Transverse colon (tissue), 4 donors: ENCODE data around the gene ONECUT3. TPM values are rescaled to one million over a fixed set of nuclear protein-coding genes. Genes with fewer than 3 reads are reported as not detected.

Source experiments
- DNase-seq: peaks from one replicate; pipeline ENCODE4 v3.0.0-alpha.2; 2019
- H3K27ac ChIP-seq, 4 donors: fragments of 200-600 bp; sonication (generic); 2 replicates each; pipeline ENCODE4 v1.5.1; 2016 to 2018; ENCODE audit warnings: inconsistent platforms in 4 of 4
- H3K27me3 ChIP-seq: fragments of 200-600 bp; sonication (generic); 2 replicates; pipeline ENCODE4 v1.5.1; 2017; ENCODE audit warnings: inconsistent platforms
- H3K36me3 ChIP-seq, 4 donors: fragments of 200-600 bp; sonication (generic); 2 replicates each; pipeline ENCODE4 v1.5.1; 2017 to 2019; ENCODE audit warnings: inconsistent platforms in 4 of 4
- H3K4me1 ChIP-seq, 4 donors: fragments of 200-600 bp; sonication (generic); 2 replicates each; pipeline ENCODE4 v1.5.1; 2017 to 2020; ENCODE audit warnings: inconsistent platforms in 4 of 4
- H3K4me3 ChIP-seq, 4 donors: fragments of 200-600 bp; sonication (generic); 1 replicate in 1 of 4; 2 replicates in 3 of 4; pipeline versions ENCODE4 v1.5.1 to v1.6.1; 2017 to 2019; ENCODE audit warnings: inconsistent platforms in 4 of 4
- H3K9me3 ChIP-seq, 2 donors: fragments of 200-600 bp; sonication (generic); 2 replicates each; pipeline ENCODE4 v1.5.1; 2017 to 2019; ENCODE audit warnings: inconsistent platforms in 2 of 2
- CTCF ChIP-seq, 5 experiments: fragments of 200-600 bp in 3 of 5; fragments of 450-650 bp in 2 of 5; sonication (generic) in 3 of 5; IDR thresholded peaks; 1 replicate in 2 of 5; 2 replicates in 3 of 5; pipeline ENCODE4 v1.5.1; 2016 to 2017; ENCODE audit warnings: antibody characterized with exemption in 5 of 5, inconsistent platforms in 3 of 5, mild to moderate bottlenecking in 2 of 5, moderate library complexity in 1 of 5
- EP300 ChIP-seq: sonication (generic); formaldehyde crosslinking; IDR thresholded peaks from one replicate; pipeline ENCODE4 v1.6.1; 2017; ENCODE audit warnings: antibody characterized with exemption, low read depth
- POLR2A ChIP-seq: fragments of 450-650 bp; IDR thresholded peaks from one replicate; pipeline ENCODE4 v1.6.1; 2016; ENCODE audit warnings: antibody characterized with exemption, mild to moderate bottlenecking, moderate library complexity
- POLR2AphosphoS5 ChIP-seq, 3 donors: sonication (generic); formaldehyde crosslinking; IDR thresholded peaks; one replicate each; pipeline ENCODE4 v1.6.1; 2016; ENCODE audit warnings: antibody characterized with exemption in 3 of 3
- WGBS, 2 donors: methylation state at CpG; one replicate each; pipeline ENCODE4 v1.1.5; 2018; ENCODE audit warnings: low coverage in 1 of 2; 5-methylcytosine and 5-hydroxymethylcytosine counted together
- in situ Hi-C, 4 donors: fragments of 200-750 bp; cut with MboI; loops; one replicate each; pipeline versions ENCODE4 v1.15.0 to v1.15.1; 2017; ENCODE audit warnings: low sequenced_read_pairs in 3 of 4, low pct_ligation_motif_present in 1 of 4, low pct_unique_long_range_greater_than_20kb in 1 of 4
- intact Hi-C: fragments of 100-400 bp; cut with DNase I; formaldehyde crosslinking; loops from one replicate; pipeline ENCODE4 v1.15.1; 2023; ENCODE audit warnings: low total_unique reads
- total RNA-seq, 4 donors: library from RNA; depleted of rRNA; stranded (reverse); fragments of >200 nt; gene quantifications; one replicate each; pipeline ENCODE4 v1.1.0, GENCODE V29; 2016

The ONECUT3 gene
- total RNA-seq, 4 donors from 2014 or later, result not detected

DNA sequence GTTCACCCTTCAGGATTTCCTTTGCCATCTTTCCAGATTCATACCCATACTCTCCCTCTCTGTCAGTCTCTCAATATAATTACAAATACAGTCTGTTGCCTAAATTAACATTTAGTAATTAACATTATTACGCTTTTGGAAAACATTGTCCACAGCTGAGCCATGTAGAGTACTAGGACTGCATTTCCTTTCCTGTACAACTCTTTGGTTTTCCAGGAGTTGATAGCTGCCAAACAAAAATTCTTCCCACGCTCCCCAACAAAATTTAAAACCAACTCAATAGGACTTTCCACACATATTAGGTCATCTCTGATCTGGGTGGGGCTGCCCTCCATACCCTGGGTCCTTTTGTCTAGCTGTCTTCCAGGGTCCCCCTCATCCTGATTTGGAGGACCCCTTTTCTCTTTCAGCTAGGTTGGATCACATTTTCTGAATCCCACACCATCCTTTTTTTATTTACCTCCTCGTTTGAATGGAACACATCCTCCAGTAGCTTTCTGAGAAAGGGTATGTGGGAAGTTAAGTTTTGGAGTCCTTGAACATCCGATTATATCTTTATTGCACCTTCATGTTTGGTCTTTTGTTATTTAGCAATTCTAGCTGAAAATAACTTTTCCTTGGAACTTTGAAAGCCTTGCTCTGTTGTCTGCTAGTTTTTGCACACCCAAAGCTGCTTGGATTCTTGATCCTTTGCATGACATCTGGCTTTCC, 17.7 kb downstream of the ONECUT3 start:
- no peaks in the 10 kb centered on the region for H3K4me1 ChIP-seq
- no peaks in the 10 kb centered on the region for H3K36me3 ChIP-seq
- DNase-seq, result no peak
- intact Hi-C loops (no loop called here), in situ Hi-C loops (no loop called here)
- 83 to 100% methylated on average over 2 to 4 of the region's 4 CpGs for WGBS, 2 donors
- no peak for TF ChIP-seq POLR2A
- no peak for TF ChIP-seq CTCF (IDR thresholded peaks at IDR 0.05)
- TF ChIP-seq POLR2AphosphoS5 (IDR thresholded peaks at IDR 0.05), result no peak
- no peak for TF ChIP-seq EP300
- no peak overlapping the region for H3K27ac ChIP-seq
- peaks cover 100% of the 10 kb centered on the region for H3K27me3 ChIP-seq
- peaks cover 13 to 14% of the 10 kb centered on the region in 2 donors for H3K9me3 ChIP-seq
- no peak overlapping the region for H3K4me3 ChIP-seq

GRCh38 chr19:1773184-1773583, 19.9 kb downstream of the ONECUT3 start:
- Histone ChIP-seq H3K36me3 (no peaks in the 10 kb centered on the region), H3K27me3 (peaks cover 98% of the 10 kb centered on the region), H3K9me3 (peaks cover 13 to 14% of the 10 kb centered on the region in 2 donors), H3K4me1 (no peaks in the 10 kb centered on the region), H3K4me3 (no peak overlapping the region), H3K27ac (no peak overlapping the region)
- DNase-seq, result no peak
- intact Hi-C loops, result no loop called here
- TF ChIP-seq POLR2A, result no peak
- no peak for TF ChIP-seq CTCF (IDR thresholded peaks at IDR 0.05)
- no peak for TF ChIP-seq POLR2AphosphoS5 (IDR thresholded peaks at IDR 0.05)
- no peak for TF ChIP-seq EP300
- in situ Hi-C loops, result no loop called here
- 44 to 60% methylated on average over 4 to 8 of the region's 8 CpGs for WGBS, 2 donors

DNA sequence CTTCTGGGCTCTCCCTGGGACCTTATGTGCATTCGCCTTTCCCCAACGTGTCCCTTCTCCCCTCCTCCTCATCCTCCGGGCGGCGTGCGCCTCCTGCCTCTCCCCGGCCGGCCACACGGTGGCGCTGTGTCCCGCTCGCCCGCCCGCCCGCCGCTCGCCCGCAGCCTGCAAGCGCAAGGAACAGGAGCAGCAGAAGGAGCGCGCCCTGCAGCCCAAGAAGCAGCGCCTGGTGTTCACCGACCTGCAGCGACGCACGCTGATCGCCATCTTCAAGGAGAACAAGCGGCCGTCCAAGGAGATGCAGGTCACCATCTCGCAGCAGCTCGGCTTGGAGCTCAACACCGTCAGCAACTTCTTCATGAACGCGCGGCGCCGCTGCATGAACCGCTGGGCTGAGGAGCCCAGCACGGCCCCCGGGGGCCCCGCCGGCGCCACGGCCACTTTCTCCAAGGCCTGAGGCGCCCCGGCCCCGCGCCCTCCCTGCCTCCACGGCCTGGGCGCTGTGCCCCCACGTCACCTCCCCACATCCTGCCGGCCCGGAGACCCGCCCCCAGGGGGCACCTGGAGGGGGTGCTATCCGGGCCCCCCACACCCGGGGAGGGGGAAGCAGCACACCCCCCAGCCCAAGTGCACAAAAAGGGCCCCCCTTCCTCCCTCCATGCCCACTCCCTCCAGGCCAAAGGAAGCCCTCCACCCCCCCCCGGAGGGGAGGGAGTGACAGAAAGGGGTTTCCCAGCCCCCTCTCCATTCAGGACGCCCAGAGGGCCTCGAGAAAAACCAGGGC, 21.9 kb downstream of the ONECUT3 start:
- intact Hi-C loops, result no loop called here
- TF ChIP-seq POLR2AphosphoS5 (IDR thresholded peaks at IDR 0.05), result no peak
- TF ChIP-seq CTCF (IDR thresholded peaks at IDR 0.05), result peak; percentile 11 to 43 (median 40)
- 31% methylated on average over 45 of the region's 59 CpGs; no CpG with 5 or more reads in 1 of the 2 donors for WGBS, 2 donors
- Histone ChIP-seq H3K4me1 (no peaks in the 10 kb centered on the region), H3K9me3 (peaks cover 13 to 14% of the 10 kb centered on the region in 2 donors), H3K4me3 (no peak overlapping the region), H3K27ac (no peak overlapping the region), H3K36me3 (no peaks in the 10 kb centered on the region), H3K27me3 (peaks cover 98% of the 10 kb centered on the region)
- in situ Hi-C loops, result loop anchor here in 3 of 4 donors (25.0 kb wide), 1 partner anchor 238 kb away; no protein-coding TSS in a partner anchor
- no peak for DNase-seq

DNA sequence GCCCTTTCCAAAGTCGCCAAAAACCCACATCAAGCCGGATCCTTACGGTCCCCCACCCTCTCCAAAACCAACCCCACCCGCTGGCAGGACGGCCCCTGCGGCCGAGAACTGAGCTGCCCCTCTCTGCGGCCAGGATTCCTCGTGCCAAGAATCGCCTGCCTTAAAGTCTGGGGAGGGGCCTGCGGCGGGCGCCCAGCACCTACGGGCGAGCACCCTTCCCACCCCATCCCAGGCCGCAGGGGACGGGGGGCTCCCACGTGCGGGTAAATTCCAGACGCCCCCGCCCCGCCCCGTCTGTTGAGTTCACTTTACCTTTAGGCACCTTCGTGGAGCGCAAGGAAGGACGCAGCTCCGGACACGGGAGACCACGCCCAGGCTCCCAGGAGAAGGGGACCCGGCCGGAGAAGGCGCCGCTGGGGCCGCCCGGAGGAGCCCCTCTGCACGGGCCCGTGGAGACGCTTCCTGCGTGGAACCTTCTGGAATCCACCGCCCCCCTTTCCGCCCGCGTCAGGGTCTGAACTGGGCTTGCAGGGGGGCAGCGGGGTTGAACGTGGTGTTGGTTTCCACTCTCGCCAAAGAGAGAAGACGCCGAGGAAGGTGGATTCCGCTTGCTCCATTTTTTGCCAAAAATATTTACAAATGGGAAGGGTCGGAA, 22.8 kb downstream of the ONECUT3 start:
- intact Hi-C loops (no loop called here), in situ Hi-C loops (loop anchor here in 3 of 4 donors (25.0 kb wide), 1 partner anchor 239 kb away; no protein-coding TSS in a partner anchor)
- H3K27me3 ChIP-seq, result peaks cover 98% of the 10 kb centered on the region
- H3K36me3 ChIP-seq, result no peaks in the 10 kb centered on the region
- H3K9me3 ChIP-seq, result peaks cover 6 to 8% of the 10 kb centered on the region in 2 donors
- H3K4me1 ChIP-seq, result no peaks in the 10 kb centered on the region
- H3K27ac ChIP-seq, result no peak overlapping the region
- TF ChIP-seq EP300, result no peak
- TF ChIP-seq POLR2A, result no peak
- TF ChIP-seq POLR2AphosphoS5 (IDR thresholded peaks at IDR 0.05), result no peak
- TF ChIP-seq CTCF (IDR thresholded peaks at IDR 0.05), result no peak
- no peak overlapping the region for H3K4me3 ChIP-seq
- WGBS, 2 donors, result 9% methylated on average over 39 of the region's 50 CpGs; no CpG with 5 or more reads in 1 of the 2 donors
- DNase-seq, result no peak
